H1 (cell line): ENCODE results near the gene PDC. TPM values are rescaled to one million over a fixed set of nuclear protein-coding genes. Genes with fewer than 3 reads are reported as not detected.

Experiments used
- CTCF ChIA-PET: fragments of 300-600 bp; sonication (Branson Sonifier 250); formaldehyde crosslinking; loops from one replicate; lab custom pipeline; 2021; ENCODE audit not compliant: partially characterized antibody; lab: Charles Lee
- POLR2A ChIA-PET: fragments of 300-600 bp; sonication (Branson Sonifier 250); formaldehyde crosslinking; loops from one replicate; lab custom pipeline; 2021; ENCODE audit warnings: inconsistent platforms; ENCODE audit not compliant: partially characterized antibody; lab: Charles Lee
- DNase-seq, 2 experiments: peaks; one replicate each; pipeline versions ENCODE4 v3.0.0 to v3.0.0-alpha.2; 2010 to 2022; ENCODE audit warnings: low spot score in 2 of 2, low read depth in 1 of 2, mixed read lengths in 1 of 2
- FAIRE-seq: peaks from 2 replicates; lab custom pipeline; 2011; peaks lifted over from hg19 to GRCh38; lab: Jason Lieb, UNC
- H2AFZ ChIP-seq: 2 replicates; pipeline ENCODE4 v1.8.1; 2012; ENCODE audit warnings: low read length, inconsistent platforms
- H2AK5ac ChIP-seq: 2 replicates; pipeline ENCODE4 v1.6.1; 2013; ENCODE audit warnings: low read depth, low read length
- H2BK120ac ChIP-seq: replicated peaks from 2 replicates; pipeline ENCODE3; 2013; ENCODE audit warnings: low read depth, low read length, inconsistent platforms
- H2BK12ac ChIP-seq: 2 replicates; pipeline ENCODE4 v1.6.1; 2013; ENCODE audit warnings: low read depth, low read length
- H2BK15ac ChIP-seq: 2 replicates; pipeline ENCODE4 v1.6.1; 2013; ENCODE audit warnings: low read length
- H2BK20ac ChIP-seq: 2 replicates; pipeline ENCODE4 v1.6.1; 2013; ENCODE audit warnings: low read length
- H2BK5ac ChIP-seq: 2 replicates; pipeline ENCODE4 v1.6.1; 2013; ENCODE audit warnings: low read depth, low read length
- H3K14ac ChIP-seq: 2 replicates; pipeline ENCODE4 v1.6.1; 2013; ENCODE audit warnings: inconsistent platforms; ENCODE audit not compliant: insufficient read length
- H3K18ac ChIP-seq: 2 replicates; pipeline ENCODE4 v1.6.1; 2013; ENCODE audit warnings: low read length; ENCODE audit errors: extremely low read depth
- H3K23ac ChIP-seq: 2 replicates; pipeline ENCODE4 v1.6.1; 2013; ENCODE audit warnings: inconsistent platforms; ENCODE audit not compliant: insufficient read length
- H3K23me2 ChIP-seq: 2 replicates; pipeline ENCODE4 v1.6.1; 2013; ENCODE audit warnings: low read depth, low read length
- H3K27ac ChIP-seq: 2 replicates; pipeline ENCODE4 v1.6.1; 2011; ENCODE audit warnings: low read depth, low read length, inconsistent platforms
- H3K27me3 ChIP-seq, 4 experiments: replicated peaks in 1 of 4; 1 replicate in 1 of 4; 2 replicates in 3 of 4; pipeline versions ENCODE4 v1.6.1 to v1.8.1; 2011 to 2013; ENCODE audit warnings: low read length in 3 of 4, mild to moderate bottlenecking in 3 of 4, inconsistent platforms in 2 of 4, mixed read lengths in 2 of 4, moderate library complexity in 1 of 4; ENCODE audit not compliant: control insufficient read depth in 3 of 4, insufficient read depth in 3 of 4; ENCODE audit errors: extremely low read depth in 1 of 4
- H3K36me3 ChIP-seq, 4 experiments: 2 replicates each; pipeline versions ENCODE4 v1.6.1 to v1.8.1; 2011 to 2013; ENCODE audit warnings: mild to moderate bottlenecking in 4 of 4, low read length in 3 of 4, moderate library complexity in 2 of 4, control low read depth in 1 of 4, inconsistent platforms in 1 of 4; ENCODE audit not compliant: insufficient read depth in 4 of 4, control insufficient read depth in 2 of 4
- H3K4ac ChIP-seq: replicated peaks from 2 replicates; pipeline ENCODE3; 2013; ENCODE audit warnings: low read length, low read depth, mixed read lengths, inconsistent platforms; ENCODE audit not compliant: insufficient read length
- H3K4me1 ChIP-seq, 4 experiments: replicated peaks in 1 of 4; 1 replicate in 1 of 4; 2 replicates in 3 of 4; pipeline versions ENCODE4 v1.6.1 to v1.8.1; 2011 to 2013; ENCODE audit warnings: low read length in 3 of 4, inconsistent platforms in 2 of 4, mixed read lengths in 1 of 4; ENCODE audit not compliant: insufficient read depth in 4 of 4, control insufficient read depth in 3 of 4
- H3K4me2 ChIP-seq, 2 experiments: 2 replicates each; pipeline versions ENCODE4 v1.6.1 to v1.8.1; 2011 to 2013; ENCODE audit warnings: low read depth in 2 of 2, low read length in 2 of 2, control low read depth in 1 of 2, inconsistent platforms in 1 of 2, mild to moderate bottlenecking in 1 of 2; ENCODE audit not compliant: insufficient read depth in 1 of 2
- H3K4me3 ChIP-seq, 4 experiments: fragments of 200-600, 300-600 bp in 1 of 4; sonication (generic), shearing (Covaris generic), sonication (Bioruptor Twin) in 1 of 4; 2 replicates each; pipeline versions ENCODE4 v1.5.1 to v1.8.1; 2011 to 2016; ENCODE audit warnings: low read length in 4 of 4, low read depth in 3 of 4, control low read depth in 2 of 4, inconsistent platforms in 2 of 4, mild to moderate bottlenecking in 2 of 4, mixed read lengths in 1 of 4, moderate library complexity in 1 of 4; ENCODE audit not compliant: insufficient read depth in 2 of 4; ENCODE audit errors: extremely low read depth in 1 of 4
- H3K56ac ChIP-seq: replicated peaks from 2 replicates; pipeline ENCODE3; 2013; ENCODE audit warnings: low read depth, mild to moderate bottlenecking, mixed read lengths, low read length, inconsistent platforms; ENCODE audit not compliant: insufficient read length
- H3K79me1 ChIP-seq: 2 replicates; pipeline ENCODE4 v1.6.1; 2013; ENCODE audit warnings: low read depth, low read length, control low read depth
- H3K79me2 ChIP-seq, 2 experiments: 2 replicates each; pipeline versions ENCODE4 v1.6.1 to v1.8.1; 2012 to 2013; ENCODE audit warnings: low read length in 2 of 2, mild to moderate bottlenecking in 2 of 2, inconsistent platforms in 1 of 2; ENCODE audit not compliant: insufficient read depth in 2 of 2, control insufficient read depth in 1 of 2
- H3K9ac ChIP-seq, 4 experiments: replicated peaks in 1 of 4; 1 replicate in 1 of 4; 2 replicates in 3 of 4; pipeline versions ENCODE4 v1.6.1 to v1.8.1; 2011 to 2013; ENCODE audit warnings: low read depth in 3 of 4, low read length in 3 of 4, control low read depth in 2 of 4, mild to moderate bottlenecking in 2 of 4, moderate library complexity in 2 of 4, inconsistent platforms in 1 of 4; ENCODE audit errors: extremely low read depth in 1 of 4
- H3K9me3 ChIP-seq, 2 experiments: 2 replicates each; pipeline versions ENCODE4 v1.6.1 to v1.8.1; 2012 to 2013; ENCODE audit warnings: mild to moderate bottlenecking in 2 of 2, moderate library complexity in 2 of 2, control low read depth in 1 of 2, inconsistent platforms in 1 of 2, low read depth in 1 of 2, low read length in 1 of 2, mixed read lengths in 1 of 2; ENCODE audit not compliant: insufficient read depth in 2 of 2
- H4K20me1 ChIP-seq, 2 experiments: replicated peaks in 1 of 2; 2 replicates each; pipeline versions ENCODE3 to v1.8.1; 2011 to 2013; ENCODE audit warnings: inconsistent platforms in 2 of 2, low read length in 2 of 2, mild to moderate bottlenecking in 1 of 2; ENCODE audit not compliant: insufficient read depth in 2 of 2, control insufficient read depth in 1 of 2
- H4K5ac ChIP-seq: 2 replicates; pipeline ENCODE4 v1.6.1; 2013; ENCODE audit warnings: low read length, low read depth, mixed read lengths, inconsistent platforms; ENCODE audit not compliant: insufficient read length
- H4K8ac ChIP-seq: 2 replicates; pipeline ENCODE4 v1.8.0; 2013; ENCODE audit warnings: mild to moderate bottlenecking, moderate library complexity, low read length, inconsistent platforms; ENCODE audit not compliant: insufficient read depth; ENCODE audit errors: extremely low read depth
- H4K91ac ChIP-seq: replicated peaks from 2 replicates; pipeline ENCODE3; 2013; ENCODE audit warnings: low read length, mixed read lengths, inconsistent platforms; ENCODE audit not compliant: insufficient read length
- CTBP2 ChIP-seq: IDR thresholded peaks from 2 replicates; pipeline ENCODE4 v1.7.0; 2011; ENCODE audit warnings: borderline replicate concordance, mild to moderate bottlenecking, moderate library complexity, mixed read lengths, low read length; ENCODE audit not compliant: insufficient read depth, insufficient read length
- WGBS, 2 experiments: shearing (Covaris generic) in 1 of 2; methylation state at CpG; one replicate each; pipeline versions ENCODE4 v1.1.6 to v1.1.7; 2013 to 2015; ENCODE audit warnings: low lambda C conversion rate in 2 of 2, mixed read lengths in 2 of 2, inconsistent platforms in 1 of 2, low coverage in 1 of 2, missing lambda C conversion rate in 1 of 2; ENCODE audit not compliant: insufficient replicate concordance in 2 of 2, insufficient coverage in 1 of 2, insufficient read length in 1 of 2; ENCODE audit errors: extremely low coverage in 1 of 2, missing lambda C conversion rate in 1 of 2; 5-methylcytosine and 5-hydroxymethylcytosine counted together
- polyA plus RNA-seq, 7 experiments: library from polyadenylated mRNA; depleted of rRNA in 3 of 7; stranded (reverse) in 5 of 7; unstranded in 2 of 7; fragments of >200 nt in 5 of 7; fragments of 200-250 nt in 2 of 7; gene quantifications; 1 replicate in 5 of 7; 2 replicates in 1 of 7; 4 replicates in 1 of 7; pipeline versions ENCODE4 v1.2.1 to v1.2.3, GENCODE V29; 2011 to 2013; ENCODE audit warnings: missing spikeins in 2 of 7, mixed read lengths in 2 of 7
- total RNA-seq: library from RNA; stranded (reverse); fragmentation: NEBNext Ultra II Directional; extraction: Animal tissue kit (Norgen Biotek cat#: 25700); gene quantifications from 2 replicates; pipeline ENCODE4 v1.2.1, GENCODE V29; 2021
- TF ChIP-seq, protein P1 (sequence below): IDR thresholded peaks from 2 replicates; pipeline ENCODE4 v1.6.1; 2012; ENCODE audit warnings: inconsistent platforms

Gene PDC
- total and polyA plus RNA-seq, 2 of the 8 experiments (the other 6 are each of a cell fraction or from before 2014, with no cell fraction given) = not detected

DNA sequence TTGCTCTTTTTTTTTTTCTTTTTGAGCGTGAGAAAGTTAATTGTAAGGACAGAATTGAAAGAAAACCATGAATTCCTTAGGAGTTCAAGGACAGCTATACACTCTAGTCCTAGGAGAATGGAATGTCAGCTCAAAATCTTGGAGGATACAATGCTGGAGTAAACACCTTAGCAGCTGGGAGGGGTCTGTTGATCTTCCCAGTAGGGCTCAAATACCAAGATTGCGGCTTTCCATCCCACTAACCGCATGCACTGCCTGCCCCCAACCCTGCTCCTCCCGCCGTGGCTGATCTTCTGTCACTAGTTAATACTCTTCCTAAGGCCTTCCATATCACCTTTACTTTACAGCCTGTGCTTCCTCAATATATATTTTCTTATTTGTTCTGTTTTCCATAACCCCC lies 2.6 kb upstream of the PDC start:
- no peak overlapping the region for H3K56ac ChIP-seq
- POLR2A ChIA-PET = no interaction called here
- H2AFZ ChIP-seq = no peak overlapping the region
- TF ChIP-seq, protein P1, sequence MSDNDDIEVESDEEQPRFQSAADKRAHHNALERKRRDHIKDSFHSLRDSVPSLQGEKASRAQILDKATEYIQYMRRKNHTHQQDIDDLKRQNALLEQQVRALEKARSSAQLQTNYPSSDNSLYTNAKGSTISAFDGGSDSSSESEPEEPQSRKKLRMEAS = 0 out of 2 replicates have a peak, but pooled peaks have one; percentile 10
- no peak for TF ChIP-seq CTBP2
- H3K36me3 ChIP-seq = no peaks in the 10 kb centered on the region
- H3K18ac ChIP-seq = no peak overlapping the region
- H2BK12ac ChIP-seq = no peak overlapping the region
- no peak overlapping the region for H3K23ac ChIP-seq
- H3K9me3 ChIP-seq = no peaks in the 10 kb centered on the region
- H3K79me1 ChIP-seq = no peaks in the 10 kb centered on the region
- DNase-seq (no peak), FAIRE-seq (no peak)
- no peak overlapping the region for H4K91ac ChIP-seq
- H2BK15ac ChIP-seq = no peak overlapping the region
- H3K27ac ChIP-seq = no peak overlapping the region
- WGBS, 2 experiments = 76% methylated on average over 5 of the region's 5 CpGs; no CpG with 5 or more reads in 1 of the 2 experiments
- no peaks in the 10 kb centered on the region for H4K20me1 ChIP-seq
- H3K23me2 ChIP-seq = no peaks in the 10 kb centered on the region
- H3K79me2 ChIP-seq = no peaks in the 10 kb centered on the region
- H3K14ac ChIP-seq = no peak overlapping the region
- H3K9ac ChIP-seq = no peak overlapping the region
- H3K4me2 ChIP-seq = no peak overlapping the region
- no peak overlapping the region for H2BK20ac ChIP-seq
- H2AK5ac ChIP-seq = no peak overlapping the region
- no peak overlapping the region for H2BK5ac ChIP-seq
- H3K27me3 ChIP-seq = no peaks in the 10 kb centered on the region
- no peak overlapping the region for H2BK120ac ChIP-seq
- H4K5ac ChIP-seq = no peak overlapping the region
- CTCF ChIA-PET = no interaction called here
- no peak overlapping the region for H4K8ac ChIP-seq
- H3K4me1 ChIP-seq = no peaks in the 10 kb centered on the region; a peak in 2 of 7 replicates
- no peak overlapping the region for H3K4ac ChIP-seq
- H3K4me3 ChIP-seq = no peak overlapping the region
